SK-N-SH (cell line): ENCODE results near the gene MYO5C. TPM values are rescaled to one million over a fixed set of nuclear protein-coding genes. Genes with fewer than 3 reads are reported as not detected.

Source experiments
- CTCF ChIA-PET: fragments of 300-600, 350-600 bp; formaldehyde crosslinking; extraction: SDS; loops from one replicate; lab custom pipeline; 2021; lab: Yijun Ruan, JAX
- POLR2A ChIA-PET: fragments of 350-600 bp; sonication (Branson Sonifier 250); formaldehyde crosslinking; extraction: SDS; loops from one replicate; lab custom pipeline; 2020; ENCODE audit warnings: antibody characterized with exemption, inconsistent platforms; lab: Yijun Ruan, JAX
- DNase-seq: peaks from one replicate; pipeline ENCODE4 v3.0.0; 2012
- H2AFZ ChIP-seq: fragments of 200-600 bp; sonication (generic); 2 replicates; pipeline ENCODE4 v1.8.1; 2016; ENCODE audit warnings: antibody characterized with exemption, mild to moderate bottlenecking, low read depth
- H3F3A ChIP-seq: fragments of 200-600 bp; sonication (generic); replicated peaks from 2 replicates; pipeline ENCODE3; 2016; ENCODE audit warnings: antibody characterized with exemption, mild to moderate bottlenecking; ENCODE audit not compliant: insufficient read depth
- H3K27ac ChIP-seq, 2 experiments: fragments of 200-500 bp in 1 of 2; fragments of 200-600 bp in 1 of 2; sonication (Bioruptor generic) in 1 of 2; sonication (generic), shearing (Covaris generic) in 1 of 2; 2 replicates each; pipeline versions ENCODE4 v1.5.1 to v1.6.1; 2014 to 2016; ENCODE audit warnings: low read depth in 2 of 2, inconsistent platforms in 1 of 2, low read length in 1 of 2, mild to moderate bottlenecking in 1 of 2, mixed read lengths in 1 of 2
- H3K27me3 ChIP-seq: fragments of 200-600 bp; sonication (generic), shearing (Covaris generic); 2 replicates; pipeline ENCODE4 v1.6.1; 2016; ENCODE audit warnings: mixed run types; ENCODE audit not compliant: insufficient read depth
- H3K36me3 ChIP-seq, 2 experiments: fragments of 200-500 bp in 1 of 2; fragments of 200-600 bp in 1 of 2; sonication (Bioruptor generic) in 1 of 2; sonication (generic) in 1 of 2; replicated peaks in 1 of 2; 2 replicates each; pipeline versions ENCODE3 to v1.5.1; 2014 to 2016; ENCODE audit warnings: low read length in 1 of 2, mild to moderate bottlenecking in 1 of 2; ENCODE audit not compliant: insufficient read depth in 2 of 2, control insufficient read depth in 1 of 2
- H3K4me1 ChIP-seq, 2 experiments: fragments of 200-500 bp in 1 of 2; fragments of 200-600 bp in 1 of 2; sonication (Bioruptor generic) in 1 of 2; sonication (generic), shearing (Covaris generic) in 1 of 2; 2 replicates each; pipeline versions ENCODE4 v1.5.1 to v1.6.1; 2014 to 2016; ENCODE audit warnings: low read depth in 1 of 2, low read length in 1 of 2, mixed run types in 1 of 2; ENCODE audit not compliant: insufficient read depth in 2 of 2, control insufficient read depth in 1 of 2
- H3K4me2 ChIP-seq: fragments of 200-600 bp; sonication (generic), shearing (Covaris generic); 2 replicates; pipeline ENCODE4 v1.6.1; 2017; ENCODE audit warnings: mixed run types
- H3K4me3 ChIP-seq, 2 experiments: fragments of 200-500 bp in 1 of 2; fragments of 200-600 bp in 1 of 2; sonication (Bioruptor generic) in 1 of 2; sonication (generic), shearing (Covaris generic) in 1 of 2; 2 replicates each; pipeline versions ENCODE4 v1.5.1 to v1.8.1; 2014 to 2016; ENCODE audit warnings: low read depth in 2 of 2, inconsistent platforms in 1 of 2, low read length in 1 of 2, mild to moderate bottlenecking in 1 of 2, mixed read lengths in 1 of 2, moderate library complexity in 1 of 2
- H3K79me2 ChIP-seq: fragments of 200-600 bp; sonication (generic); 2 replicates; pipeline ENCODE4 v1.8.1; 2017; ENCODE audit warnings: mild to moderate bottlenecking; ENCODE audit not compliant: insufficient read depth
- H3K9ac ChIP-seq: fragments of 200-600 bp; sonication (generic); 2 replicates; pipeline ENCODE4 v1.6.1; 2017; ENCODE audit warnings: mixed run types
- H3K9me2 ChIP-seq: fragments of 200-600 bp; sonication (generic); 2 replicates; pipeline ENCODE4 v1.6.1; 2017; ENCODE audit warnings: mixed run types
- H3K9me3 ChIP-seq: fragments of 200-600 bp; sonication (generic); 2 replicates; pipeline ENCODE4 v1.6.1; 2017; ENCODE audit warnings: mixed run types, mild to moderate bottlenecking, moderate library complexity
- H4K20me1 ChIP-seq: fragments of 200-600 bp; sonication (generic); 2 replicates; pipeline ENCODE4 v1.6.1; 2017; ENCODE audit warnings: mild to moderate bottlenecking, mixed run types; ENCODE audit not compliant: insufficient read depth
- ELF1 ChIP-seq: IDR thresholded peaks from 2 replicates; pipeline ENCODE4 v1.4.0; 2012
- EP300 ChIP-seq, 2 experiments: IDR thresholded peaks; 2 replicates each; pipeline versions ENCODE4 v1.4.0 to v1.6.1; 2012; ENCODE audit warnings: borderline replicate concordance in 1 of 2, low read depth in 1 of 2, low read length in 1 of 2
- EZH2phosphoT487 ChIP-seq: fragments of 200-600 bp; sonication (generic); IDR thresholded peaks from 2 replicates; pipeline ENCODE4 v1.6.1; 2017; ENCODE audit warnings: low read depth, mixed run types, mild to moderate bottlenecking, antibody characterized with exemption, moderate library complexity, borderline replicate concordance
- FOXJ3 ChIP-seq: sonication (generic); formaldehyde crosslinking; IDR thresholded peaks from 2 replicates; pipeline ENCODE4 v1.5.1; 2020; ENCODE audit warnings: mild to moderate bottlenecking, missing genetic modification reagents
- GABPA ChIP-seq: IDR thresholded peaks from 2 replicates; pipeline ENCODE4 v1.4.0; 2012; ENCODE audit warnings: low read depth, mild to moderate bottlenecking
- GATA2 ChIP-seq: sonication (generic); formaldehyde crosslinking; IDR thresholded peaks from 2 replicates; pipeline ENCODE4 v1.5.0; 2020; ENCODE audit warnings: mild to moderate bottlenecking, missing genetic modification reagents
- JUND ChIP-seq: IDR thresholded peaks from 2 replicates; pipeline ENCODE4 v1.4.0; 2012
- NFIC ChIP-seq: IDR thresholded peaks from 2 replicates; pipeline ENCODE4 v1.4.0; 2012; ENCODE audit warnings: borderline replicate concordance
- RAD21 ChIP-seq: IDR thresholded peaks from 2 replicates; pipeline ENCODE4 v1.6.1; 2012; ENCODE audit warnings: mild to moderate bottlenecking, low read length
- RCOR1 ChIP-seq: fragments of 150-350 bp; IDR thresholded peaks from 2 replicates; pipeline ENCODE4 v1.6.1; 2017; ENCODE audit warnings: antibody characterized with exemption, low read length
- SIN3A ChIP-seq: IDR thresholded peaks from 2 replicates; pipeline ENCODE4 v1.6.1; 2012; ENCODE audit warnings: low read depth, mild to moderate bottlenecking, low read length, moderate library complexity, borderline replicate concordance
- SMC3 ChIP-seq: IDR thresholded peaks from 2 replicates; pipeline ENCODE4 v1.6.1; 2012; ENCODE audit warnings: low read depth, low read length, improper control_type of control experiment
- TAF1 ChIP-seq: IDR thresholded peaks from 2 replicates; pipeline ENCODE4 v1.6.1; 2012; ENCODE audit warnings: low read depth, mild to moderate bottlenecking, low read length, moderate library complexity, borderline replicate concordance
- TCF12 ChIP-seq: IDR thresholded peaks from 2 replicates; pipeline ENCODE4 v1.4.0; 2012
- whole genome bisulfite sequencing: methylation state at CpG from one replicate; pipeline ENCODE4 v1.1.6; 2017; ENCODE audit warnings: low lambda C conversion rate; 5-methylcytosine and 5-hydroxymethylcytosine counted together
- polyA plus RNA-seq, 3 experiments: library from polyadenylated mRNA; depleted of rRNA; stranded (reverse); fragments of >200 nt; gene quantifications; 2 replicates each; pipeline ENCODE4 v1.2.3, GENCODE V29; 2012
- TF ChIP-seq, protein P1 (sequence below): IDR thresholded peaks from 2 replicates; pipeline ENCODE4 v1.4.0; 2012; ENCODE audit warnings: low read depth, borderline replicate concordance
- TF ChIP-seq, protein P2 (sequence below): fragments of 150-350 bp; IDR thresholded peaks from 2 replicates; pipeline ENCODE4 v1.6.1; 2016; ENCODE audit warnings: mild to moderate bottlenecking, low read depth, low read length
- TF ChIP-seq, protein P3 (sequence below): fragments of 200-600 bp; sonication (generic); IDR thresholded peaks from 2 replicates; pipeline ENCODE4 v1.6.1; 2017; ENCODE audit warnings: antibody characterized with exemption, mild to moderate bottlenecking, moderate library complexity
- TF ChIP-seq, protein P4 (sequence below): IDR thresholded peaks from 2 replicates; pipeline ENCODE4 v1.4.0; 2012; ENCODE audit warnings: low read depth, borderline replicate concordance

The MYO5C gene
- polyA plus RNA-seq, 1 of the 3 experiments (the other 2 are of a cell fraction), result 0.99 TPM

DNA sequence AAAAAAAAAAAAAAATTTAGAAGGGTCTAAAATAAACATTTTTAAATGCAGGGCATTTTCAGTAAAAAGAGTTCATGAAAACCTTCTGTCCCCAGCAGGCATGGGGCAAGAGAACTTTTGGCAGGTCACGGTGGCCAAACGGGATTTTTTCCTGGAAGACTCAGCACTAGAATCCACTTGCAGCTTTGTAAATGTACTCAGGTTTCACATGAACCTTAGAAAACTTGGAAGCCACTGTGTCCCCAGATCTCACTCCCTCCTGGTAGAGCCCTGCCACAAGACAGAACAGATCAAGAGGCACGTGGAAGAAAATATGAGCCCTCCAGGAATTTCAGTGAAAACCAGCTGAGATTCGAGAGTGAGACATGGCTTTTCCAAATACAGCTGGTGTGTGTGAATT is 102.3 kb downstream of the MYO5C start:
- DNase-seq, result no peak
- peak overlapping the region; percentile 48; the same call in 1 of the 2 replicates for H2AFZ ChIP-seq
- H3K27me3 ChIP-seq, result no peaks in the 10 kb centered on the region
- H4K20me1 ChIP-seq, result no peaks in the 10 kb centered on the region
- ChIA-PET CTCF (interaction anchor here (1.6 kb wide), 1 partner anchor 15 kb away, joined by 10 read pairs; no protein-coding TSS in a partner anchor), POLR2A (interaction anchor here (0.7 kb wide), 1 partner anchor 15 kb away, joined by 7 read pairs; no protein-coding TSS in a partner anchor)
- peaks cover 0 to 10% of the 10 kb centered on the region in 2 experiments; a peak in 1 of 4 replicates for H3K4me1 ChIP-seq
- no peaks in the 10 kb centered on the region for H3K79me2 ChIP-seq
- WGBS, result 68% methylated on average over 4 of the region's 4 CpGs
- H3K9me3 ChIP-seq, result no peaks in the 10 kb centered on the region
- H3K4me2 ChIP-seq, result 0 out of 2 replicates have a peak overlapping the region, but pooled peaks have one; percentile 13
- no peaks in the 10 kb centered on the region for H3K36me3 ChIP-seq
- H3K27ac ChIP-seq, result peak overlapping the region in 1 of 2 experiments; percentile 38; a peak in 1 of 4 replicates
- TF ChIP-seq EP300 (IDR thresholded peaks at IDR 0.05; ENCODE audit: borderline replicate concordance in 1 of 2, low read depth in 1 of 2, low read length in 1 of 2), result no peak
- TF ChIP-seq SMC3, result no peak
- TF ChIP-seq GATA2, result no peak
- TF ChIP-seq, protein P1, sequence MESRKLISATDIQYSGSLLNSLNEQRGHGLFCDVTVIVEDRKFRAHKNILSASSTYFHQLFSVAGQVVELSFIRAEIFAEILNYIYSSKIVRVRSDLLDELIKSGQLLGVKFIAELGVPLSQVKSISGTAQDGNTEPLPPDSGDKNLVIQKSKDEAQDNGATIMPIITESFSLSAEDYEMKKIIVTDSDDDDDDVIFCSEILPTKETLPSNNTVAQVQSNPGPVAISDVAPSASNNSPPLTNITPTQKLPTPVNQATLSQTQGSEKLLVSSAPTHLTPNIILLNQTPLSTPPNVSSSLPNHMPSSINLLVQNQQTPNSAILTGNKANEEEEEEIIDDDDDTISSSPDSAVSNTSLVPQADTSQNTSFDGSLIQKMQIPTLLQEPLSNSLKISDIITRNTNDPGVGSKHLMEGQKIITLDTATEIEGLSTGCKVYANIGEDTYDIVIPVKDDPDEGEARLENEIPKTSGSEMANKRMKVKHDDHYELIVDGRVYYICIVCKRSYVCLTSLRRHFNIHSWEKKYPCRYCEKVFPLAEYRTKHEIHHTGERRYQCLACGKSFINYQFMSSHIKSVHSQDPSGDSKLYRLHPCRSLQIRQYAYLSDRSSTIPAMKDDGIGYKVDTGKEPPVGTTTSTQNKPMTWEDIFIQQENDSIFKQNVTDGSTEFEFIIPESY, result no peak
- TF ChIP-seq TCF12, result no peak
- no peak for TF ChIP-seq SIN3A
- TF ChIP-seq, protein P2, sequence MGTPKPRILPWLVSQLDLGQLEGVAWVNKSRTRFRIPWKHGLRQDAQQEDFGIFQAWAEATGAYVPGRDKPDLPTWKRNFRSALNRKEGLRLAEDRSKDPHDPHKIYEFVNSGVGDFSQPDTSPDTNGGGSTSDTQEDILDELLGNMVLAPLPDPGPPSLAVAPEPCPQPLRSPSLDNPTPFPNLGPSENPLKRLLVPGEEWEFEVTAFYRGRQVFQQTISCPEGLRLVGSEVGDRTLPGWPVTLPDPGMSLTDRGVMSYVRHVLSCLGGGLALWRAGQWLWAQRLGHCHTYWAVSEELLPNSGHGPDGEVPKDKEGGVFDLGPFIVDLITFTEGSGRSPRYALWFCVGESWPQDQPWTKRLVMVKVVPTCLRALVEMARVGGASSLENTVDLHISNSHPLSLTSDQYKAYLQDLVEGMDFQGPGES, result no peak
- TF ChIP-seq GABPA, result no peak
- no peak for TF ChIP-seq RAD21
- no peak for TF ChIP-seq EZH2phosphoT487
- TF ChIP-seq, protein P3, sequence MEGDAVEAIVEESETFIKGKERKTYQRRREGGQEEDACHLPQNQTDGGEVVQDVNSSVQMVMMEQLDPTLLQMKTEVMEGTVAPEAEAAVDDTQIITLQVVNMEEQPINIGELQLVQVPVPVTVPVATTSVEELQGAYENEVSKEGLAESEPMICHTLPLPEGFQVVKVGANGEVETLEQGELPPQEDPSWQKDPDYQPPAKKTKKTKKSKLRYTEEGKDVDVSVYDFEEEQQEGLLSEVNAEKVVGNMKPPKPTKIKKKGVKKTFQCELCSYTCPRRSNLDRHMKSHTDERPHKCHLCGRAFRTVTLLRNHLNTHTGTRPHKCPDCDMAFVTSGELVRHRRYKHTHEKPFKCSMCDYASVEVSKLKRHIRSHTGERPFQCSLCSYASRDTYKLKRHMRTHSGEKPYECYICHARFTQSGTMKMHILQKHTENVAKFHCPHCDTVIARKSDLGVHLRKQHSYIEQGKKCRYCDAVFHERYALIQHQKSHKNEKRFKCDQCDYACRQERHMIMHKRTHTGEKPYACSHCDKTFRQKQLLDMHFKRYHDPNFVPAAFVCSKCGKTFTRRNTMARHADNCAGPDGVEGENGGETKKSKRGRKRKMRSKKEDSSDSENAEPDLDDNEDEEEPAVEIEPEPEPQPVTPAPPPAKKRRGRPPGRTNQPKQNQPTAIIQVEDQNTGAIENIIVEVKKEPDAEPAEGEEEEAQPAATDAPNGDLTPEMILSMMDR, result no peak
- no peak for TF ChIP-seq FOXJ3 (CRISPR knock-in tag)
- no peak for TF ChIP-seq RCOR1
- TF ChIP-seq JUND, result no peak
- TF ChIP-seq, protein P4, sequence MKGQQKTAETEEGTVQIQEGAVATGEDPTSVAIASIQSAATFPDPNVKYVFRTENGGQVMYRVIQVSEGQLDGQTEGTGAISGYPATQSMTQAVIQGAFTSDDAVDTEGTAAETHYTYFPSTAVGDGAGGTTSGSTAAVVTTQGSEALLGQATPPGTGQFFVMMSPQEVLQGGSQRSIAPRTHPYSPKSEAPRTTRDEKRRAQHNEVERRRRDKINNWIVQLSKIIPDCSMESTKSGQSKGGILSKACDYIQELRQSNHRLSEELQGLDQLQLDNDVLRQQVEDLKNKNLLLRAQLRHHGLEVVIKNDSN, result no peak
- no peak for TF ChIP-seq ELF1
- TF ChIP-seq TAF1, result no peak
- no peak for TF ChIP-seq NFIC
- no peak overlapping the region for H3K4me3 ChIP-seq
- H3K9ac ChIP-seq, result no peak overlapping the region
- H3F3A ChIP-seq, result peaks cover 4% of the 10 kb centered on the region
- no peaks in the 10 kb centered on the region for H3K9me2 ChIP-seq
